Measurements from ENCODE around the gene TSR3. TPM values are rescaled to one million over a fixed set of nuclear protein-coding genes. Genes with fewer than 3 reads are reported as not detected.

The TSR3 gene
- total RNA-seq, 1 experiment from 2014 or later, result 52.7 TPM

- ChIA-PET RAD21 (ENCODE audit: low non-redundant PET in 1 of 2, low total read pairs in 2 of 2, uncharacterized antibody in 2 of 2, unreplicated experiment in 2 of 2) (no interaction called here), CTCF (no interaction called here), POLR2A (no interaction called here)
- Histone ChIP-seq H2AFZ (ENCODE audit: low read depth, low read length, poor library complexity, severe bottlenecking) (no peak overlapping the region), H3K4me2 (ENCODE audit: low read length) (no peak overlapping the region), H4K20me1 (ENCODE audit: insufficient read depth) (no peaks in the 10 kb centered on the region), H3K9ac (ENCODE audit: low read length) (no peak overlapping the region), H3K36me3 (ENCODE audit: control insufficient read depth in 1 of 2, insufficient read depth in 2 of 2, low read length in 2 of 2) (no peaks in the 10 kb centered on the region; a peak in 1 of 4 replicates), H3K27ac (ENCODE audit: low read depth, low read length) (no peak overlapping the region), H3K79me2 (ENCODE audit: insufficient read depth, low read length) (no peaks in the 10 kb centered on the region), H3K9me2 (ENCODE audit: insufficient read depth) (no peaks in the 10 kb centered on the region), H3K4me1 (ENCODE audit: control insufficient read depth in 1 of 2, insufficient read depth in 2 of 2, low read length in 2 of 2) (no peaks in the 10 kb centered on the region), H3K9me3 (ENCODE audit: control insufficient read depth in 1 of 2, insufficient read depth in 1 of 2, low read depth in 1 of 2, low read length in 2 of 2) (no peaks in the 10 kb centered on the region), H3K4me3 (replicated peaks in 1 of 2; ENCODE audit: low read depth in 1 of 2, low read length in 2 of 2) (no peak overlapping the region), H3K27me3 (ENCODE audit: insufficient read depth, low read length) (no peaks in the 10 kb centered on the region)
- no peak for ATAC-seq
- BruUV-seq (replicated peaks), result no TSS peak
- no peak for DNase-seq (ENCODE audit: low read depth, low spot score)
- intact Hi-C loops (cut with micrococcal nuclease), result no loop called here
- TF ChIP-seq POLR2A (IDR thresholded peaks at IDR 0.05; ENCODE audit: borderline replicate concordance, extremely low read depth, insufficient read depth, insufficient read length), result no peak
- TF ChIP-seq ZFX (IDR thresholded peaks at IDR 0.05), result no peak
- no peak for TF ChIP-seq YY1 (IDR thresholded peaks at IDR 0.05; ENCODE audit: extremely low read depth, insufficient replicate concordance, low read depth, low read length)
These were observed 35.7 kb upstream of the TSR3 start for GRCh38 chr16:1387331-1387730.

DNA sequence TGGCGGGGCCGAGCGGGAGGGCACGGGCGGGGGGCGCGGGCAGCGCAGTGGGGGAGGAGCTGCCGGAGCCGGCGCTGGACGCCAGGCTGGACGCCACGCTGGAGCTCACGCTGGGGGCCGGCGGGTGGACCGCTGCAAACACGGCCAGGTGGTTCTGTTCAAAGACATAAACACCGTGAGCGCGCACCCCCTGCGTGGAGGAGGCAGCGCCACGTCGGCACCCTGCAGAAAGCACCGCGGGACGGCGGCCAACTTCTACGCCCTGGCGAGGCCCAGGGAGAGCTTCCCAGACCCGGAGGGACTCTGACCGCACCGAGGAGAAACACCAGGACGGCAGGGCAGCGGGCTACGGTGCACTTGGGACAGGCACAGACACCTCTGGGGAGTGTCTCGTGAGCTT lies 33.6 kb upstream of the TSR3 start:
- Histone ChIP-seq H3K4me3 (replicated peaks in 1 of 2; ENCODE audit: low read depth in 1 of 2, low read length in 2 of 2) (no peak overlapping the region), H2AFZ (ENCODE audit: low read depth, low read length, poor library complexity, severe bottlenecking) (no peak overlapping the region), H3K4me2 (ENCODE audit: low read length) (no peak overlapping the region), H3K27me3 (ENCODE audit: insufficient read depth, low read length) (no peaks in the 10 kb centered on the region), H3K27ac (ENCODE audit: low read depth, low read length) (no peak overlapping the region), H3K9me3 (ENCODE audit: control insufficient read depth in 1 of 2, insufficient read depth in 1 of 2, low read depth in 1 of 2, low read length in 2 of 2) (no peaks in the 10 kb centered on the region), H3K9ac (ENCODE audit: low read length) (no peak overlapping the region), H3K79me2 (ENCODE audit: insufficient read depth, low read length) (no peaks in the 10 kb centered on the region), H3K4me1 (ENCODE audit: control insufficient read depth in 1 of 2, insufficient read depth in 2 of 2, low read length in 2 of 2) (peaks cover 2% of the 10 kb centered on the region in 2 experiments; a peak in 3 of 4 replicates), H3K36me3 (ENCODE audit: control insufficient read depth in 1 of 2, insufficient read depth in 2 of 2, low read length in 2 of 2) (no peaks in the 10 kb centered on the region; a peak in 1 of 4 replicates), H4K20me1 (ENCODE audit: insufficient read depth) (no peaks in the 10 kb centered on the region), H3K9me2 (ENCODE audit: insufficient read depth) (no peaks in the 10 kb centered on the region)
- intact Hi-C loops (cut with micrococcal nuclease), result no loop called here
- ATAC-seq (no peak), DNase-seq (ENCODE audit: low read depth, low spot score) (no peak)
- no TSS peak for BruUV-seq (replicated peaks)
- ChIA-PET RAD21 (ENCODE audit: low non-redundant PET in 1 of 2, low total read pairs in 2 of 2, uncharacterized antibody in 2 of 2, unreplicated experiment in 2 of 2) (no interaction called here), CTCF (no interaction called here), POLR2A (no interaction called here)
- TF ChIP-seq REST (IDR thresholded peaks at IDR 0.05; ENCODE audit: low read depth), result no peak
- no peak for TF ChIP-seq ELF1 (IDR thresholded peaks at IDR 0.05; ENCODE audit: borderline replicate concordance, low read depth)
